Spleen (tissue), 11 donors: Measurements from ENCODE around the gene RITA1. TPM values are rescaled to one million over a fixed set of nuclear protein-coding genes. Genes with fewer than 3 reads are reported as not detected.

Experiments
- microRNA-seq, 3 donors: library from miRNA; unstranded; fragments of <30 nt; microRNA quantifications; one replicate each; pipeline versions ENCODE4 to v1.1.0, GENCODE V29; 2019 to 2020
- polyA plus RNA-seq, 3 donors: library from polyadenylated mRNA; stranded (reverse); fragments of 200-250 nt; gene quantifications; one replicate each; pipeline ENCODE4 v1.2.1, GENCODE V29; 2013
- small RNA-seq, 4 donors: library from RNA; depleted of rRNA; stranded (forward); fragments of <200 nt; gene quantifications; one replicate each; pipeline ENCODE3, GENCODE V24; 2016
- total RNA-seq, 7 donors: library from RNA; depleted of rRNA in 3 of 7; stranded (reverse); fragments of >200 nt in 3 of 7; fragmentation: NEBNext Ultra II Directional in 4 of 7; extraction: Animal tissue kit (Norgen Biotek cat#: 25700) in 4 of 7; gene quantifications; one replicate each; pipeline versions ENCODE4 v1.1.0 to v1.2.1, GENCODE V29; 2016 to 2021
- donor health status: healthy with polysubstance abuse.
- donor health status: DM: no; HTN: no; CAD: no; lungs with moderate emphysema.
- donor health status: DM: no; HTN: no; CAD: no.
- donor health status: Bipolar disorder and iron deficiency.
- donor health status: healthy.
- donor health status: DM: no; HTN: no; CAD: no.
- donor health status: DM: yes; HTN: yes; CAD: no.

RITA1 gene
- total and polyA plus RNA-seq, 10 donors: 9.0 to 15.6 (median 12.4) TPM

Small RNA genes within 50 kb of the gene (microRNA-seq; reads per million reads assigned to microRNA genes)
- gene MIR7106: 0 reads per million in 3 donors

Small RNA genes within 50 kb of the gene (small RNA-seq; reads per million reads assigned to genes)
- 0 reads per million in 4 donors for gene MIR7106
- gene RF00019: 0 reads per million in 4 donors

Other genes starting within 250 kb of the RITA1 start
- gene OAS3, start 247.2 kb upstream of the RITA1 start, total RNA-seq: 10 to 100 TPM; 26.9 to 54.5 (median 37.3) TPM
- gene OAS3, start 247.2 kb upstream of the RITA1 start, polyA plus RNA-seq: 10 to 100 TPM in 1 of 3 donors, 1 to 10 TPM in 2; 5.0 to 14.7 (median 5.5) TPM
- gene OAS2, start 207.2 kb upstream of the RITA1 start, total RNA-seq: 10 to 100 TPM; 37.9 to 71.4 (median 48.7) TPM
- 10 to 100 TPM; 21.0 to 32.1 (median 25.6) TPM for gene OAS2, start 207.2 kb upstream of the RITA1 start, polyA plus RNA-seq
- 100 to 1,000 TPM in 2 of 7 donors, 10 to 100 TPM in 5; 54.6 to 141 (median 76.1) TPM for gene DTX1, start 129.0 kb upstream of the RITA1 start, total RNA-seq
- gene DTX1, start 129.0 kb upstream of the RITA1 start, polyA plus RNA-seq: 100 to 1,000 TPM in 1 of 3 donors, 10 to 100 TPM in 2; 53.4 to 102 (median 96.7) TPM
- 1 to 10 TPM in 1 of 7 donors, under 1 TPM in 4, not detected in 2; 0.13 to 1.7 (median 0.57) TPM for gene RASAL1, start 50.0 kb upstream of the RITA1 start, total RNA-seq
- 1 to 10 TPM in 1 of 3 donors, under 1 TPM in 2; 0.58 to 1.1 (median 0.91) TPM for gene RASAL1, start 50.0 kb upstream of the RITA1 start, polyA plus RNA-seq
- not detected for gene CFAP73, start 36.0 kb upstream of the RITA1 start, total RNA-seq
- under 1 TPM; 0.64 to 0.71 (median 0.70) TPM for gene CFAP73, start 36.0 kb upstream of the RITA1 start, polyA plus RNA-seq
- gene DDX54, start 243 bp upstream of the RITA1 start, total RNA-seq: 10 to 100 TPM; 44.4 to 73.1 (median 59.8) TPM
- 10 to 100 TPM; 47.9 to 80.3 (median 69.9) TPM for gene DDX54, start 243 bp upstream of the RITA1 start, polyA plus RNA-seq
- 10 to 100 TPM; 44.6 to 90.1 (median 51.9) TPM for gene TPCN1, start 35.7 kb downstream of the RITA1 start, total RNA-seq
- 10 to 100 TPM; 15.5 to 28.9 (median 27.8) TPM for gene TPCN1, start 35.7 kb downstream of the RITA1 start, polyA plus RNA-seq
- 100 to 1,000 TPM in 2 of 7 donors, 10 to 100 TPM in 5; 54.7 to 126 (median 84.4) TPM for gene SLC8B1, start 149.4 kb downstream of the RITA1 start, total RNA-seq
- gene SLC8B1, start 149.4 kb downstream of the RITA1 start, polyA plus RNA-seq: 10 to 100 TPM; 15.0 to 47.1 (median 32.5) TPM
- 10 to 100 TPM; 27.9 to 38.8 (median 30.6) TPM for gene PLBD2, start 172.9 kb downstream of the RITA1 start, total RNA-seq
- gene PLBD2, start 172.9 kb downstream of the RITA1 start, polyA plus RNA-seq: 1 to 10 TPM; 4.2 to 9.0 (median 4.3) TPM
- gene SDS, start 218.2 kb downstream of the RITA1 start, total RNA-seq: 1 to 10 TPM in 2 of 7 donors, under 1 TPM in 4, not detected in 1; 0.61 to 3.4 (median 0.94) TPM
- 1 to 10 TPM; 1.2 to 3.5 (median 1.7) TPM for gene SDS, start 218.2 kb downstream of the RITA1 start, polyA plus RNA-seq
- 1 to 10 TPM; 2.0 to 8.4 (median 4.7) TPM for gene SDSL, start 236.7 kb downstream of the RITA1 start, total RNA-seq
- gene SDSL, start 236.7 kb downstream of the RITA1 start, polyA plus RNA-seq: 10 to 100 TPM in 1 of 3 donors, 1 to 10 TPM in 2; 5.2 to 12.1 (median 8.9) TPM